ENCODE measurements around the gene TMEM150B. TPM values are rescaled to one million over a fixed set of nuclear protein-coding genes. Genes with fewer than 3 reads are reported as not detected.
"Not testable (repeated sequence)": the region's sequence is repeated elsewhere in the genome, so short reads cannot be mapped to it uniquely, and the experiment has no call there.

Gene TMEM150B
- total RNA-seq, 1 donor from 2014 or later, result not detected

DNA sequence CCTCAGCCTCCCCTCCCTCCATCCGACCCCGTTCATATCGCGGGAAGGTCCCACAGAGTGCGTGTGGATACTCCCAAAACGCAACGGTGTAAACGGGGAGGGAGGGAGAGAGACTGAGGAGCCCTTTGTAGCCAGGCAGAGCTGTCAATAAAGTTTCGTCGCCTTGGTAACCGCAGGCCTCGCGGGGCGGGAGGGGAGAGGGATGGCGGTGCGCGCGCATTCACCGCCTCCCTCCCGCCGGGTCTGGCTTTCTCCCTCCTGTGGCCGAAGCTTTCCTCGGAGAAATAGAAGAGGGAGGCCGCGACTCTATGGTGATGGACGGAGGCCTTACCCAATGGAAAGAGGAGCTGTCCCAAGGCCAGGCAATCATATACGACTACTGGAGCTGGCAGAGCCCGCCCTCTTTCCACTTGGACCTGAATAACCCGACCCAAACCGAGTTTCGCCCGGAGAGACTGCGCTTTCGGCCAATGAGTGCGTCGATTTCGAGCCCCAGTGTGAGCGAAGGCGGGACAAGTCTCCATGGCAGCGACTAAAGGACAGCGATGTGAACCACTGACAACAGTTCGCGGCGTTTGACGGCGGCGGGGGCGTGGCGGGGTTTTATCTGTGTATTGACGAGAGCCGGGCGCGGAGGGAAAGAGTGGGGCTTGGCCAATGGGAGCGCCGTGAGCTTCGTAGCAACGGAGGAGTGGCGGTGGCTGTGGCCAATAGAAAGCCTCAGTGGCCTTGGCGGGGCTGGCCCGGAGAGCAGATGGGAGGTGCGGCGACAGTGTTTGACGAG, 14.2 kb upstream of the TMEM150B start, which contains the start of gene KMT5C:
TSS of gene KMT5C (plus strand) at position 772 of the 784 bp plus-strand sequence. CDS start 2,061 bp downstream, outside the sequence.
- DNase-seq, result peak; percentile 100

DNA sequence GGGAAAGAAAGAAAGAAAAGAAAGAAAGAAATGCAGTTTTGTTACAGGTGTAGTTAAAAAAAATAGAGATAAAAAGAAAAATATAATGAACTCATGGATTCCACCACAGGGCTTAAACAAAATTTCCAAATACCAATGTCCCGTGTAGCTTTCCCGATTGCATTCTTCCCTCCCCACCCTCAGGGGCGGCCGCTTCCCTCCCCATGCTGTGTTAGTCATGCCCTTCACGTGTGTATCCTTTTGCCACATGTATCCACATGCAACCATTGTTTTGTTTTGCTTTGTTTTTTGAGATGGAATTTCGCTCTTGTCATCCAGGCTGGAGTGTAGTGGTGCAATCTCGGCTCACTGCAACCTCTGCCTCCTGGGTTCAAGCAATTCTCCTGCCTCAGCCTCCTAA, 11.0 kb upstream of the TMEM150B start:
- DNase-seq, result no peak

DNA sequence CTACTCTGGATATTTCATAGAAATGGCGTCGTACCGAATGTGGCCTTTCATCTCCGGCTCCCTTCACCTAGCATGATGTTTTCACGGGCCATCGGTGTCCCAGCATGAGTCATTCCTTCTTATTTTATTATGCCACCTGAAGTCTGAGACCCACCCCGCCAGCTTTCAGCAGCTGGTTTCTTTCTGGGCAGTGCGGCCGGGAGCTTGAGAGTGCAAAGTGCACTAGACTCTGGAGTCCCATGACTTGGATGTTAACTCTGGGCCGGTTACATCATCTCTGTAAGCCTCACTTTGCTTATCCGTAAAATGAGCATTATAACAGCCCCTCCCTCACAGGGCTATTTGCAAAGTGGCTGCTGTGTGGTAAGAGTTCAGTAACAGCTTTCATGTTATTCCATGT, 8.7 kb upstream of the TMEM150B start:
- DNase-seq, result no peak

DNA sequence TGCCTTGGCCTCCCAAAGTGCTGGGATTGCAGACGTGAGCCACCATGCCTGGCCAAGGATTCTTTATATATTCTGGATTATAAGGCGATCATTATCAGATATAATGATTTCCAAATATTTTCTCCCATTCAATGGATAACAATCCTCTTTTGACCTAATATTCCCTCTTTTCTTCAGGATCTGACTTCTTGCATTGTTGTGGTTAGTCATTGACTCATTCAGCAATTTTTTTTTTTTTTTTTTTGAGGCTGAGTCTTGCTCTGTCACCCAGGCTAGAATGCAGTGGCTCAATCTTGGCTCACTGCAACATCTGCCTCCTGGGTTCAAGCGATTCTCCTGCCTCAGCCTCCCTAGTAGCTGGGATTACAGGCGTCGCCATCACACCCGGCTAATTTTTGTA, 4.7 kb upstream of the TMEM150B start:
- not testable (repeated sequence) for DNase-seq

DNA sequence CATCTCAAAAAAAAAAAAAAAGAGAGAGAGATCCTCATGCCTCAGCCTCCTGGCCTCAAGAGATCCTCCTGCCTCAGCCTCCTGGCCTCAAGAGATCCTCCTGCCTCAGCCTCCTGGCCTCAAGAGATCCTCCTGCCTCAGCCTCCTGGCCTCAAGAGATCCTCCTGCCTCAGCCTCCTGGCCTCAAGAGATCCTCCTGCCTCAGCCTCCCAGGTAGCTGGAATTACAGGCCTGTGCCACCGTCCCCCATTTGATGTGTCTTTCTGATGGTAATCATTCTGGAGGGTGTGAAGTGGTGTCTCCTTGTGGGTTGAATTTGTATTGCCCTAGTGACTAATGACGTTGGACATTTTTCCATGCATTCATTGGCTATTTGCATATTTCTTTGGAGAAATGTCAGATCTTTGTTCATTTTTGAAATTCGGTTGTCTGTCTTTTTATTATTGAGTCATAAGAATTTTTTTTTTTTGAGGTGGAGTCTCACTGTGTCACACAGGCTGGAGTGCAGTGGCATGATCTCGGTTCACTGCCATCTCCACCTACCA, 3.7 kb upstream of the TMEM150B start:
- not testable (repeated sequence) for DNase-seq

DNA sequence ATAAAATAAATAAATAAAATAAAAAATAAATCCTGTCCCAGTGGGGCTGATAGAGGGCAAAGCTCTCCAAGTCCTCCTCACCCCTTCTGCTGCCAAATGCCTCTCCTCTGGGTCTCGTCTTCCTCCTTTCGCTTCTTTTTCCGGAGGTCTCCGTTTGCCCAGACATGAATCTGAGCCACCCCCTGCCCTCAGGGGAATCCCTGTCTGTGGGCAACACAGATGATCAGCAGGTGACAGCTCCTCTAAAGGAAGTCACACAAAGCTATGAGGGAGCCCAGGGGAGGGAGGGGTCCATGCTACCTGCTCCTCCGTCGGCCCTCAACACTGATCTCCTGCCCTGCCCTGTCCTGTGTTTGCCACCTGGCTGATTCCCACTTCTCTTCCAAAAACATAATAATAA, 479 bp downstream of the TMEM150B start:
- DNase-seq, result no peak

DNA sequence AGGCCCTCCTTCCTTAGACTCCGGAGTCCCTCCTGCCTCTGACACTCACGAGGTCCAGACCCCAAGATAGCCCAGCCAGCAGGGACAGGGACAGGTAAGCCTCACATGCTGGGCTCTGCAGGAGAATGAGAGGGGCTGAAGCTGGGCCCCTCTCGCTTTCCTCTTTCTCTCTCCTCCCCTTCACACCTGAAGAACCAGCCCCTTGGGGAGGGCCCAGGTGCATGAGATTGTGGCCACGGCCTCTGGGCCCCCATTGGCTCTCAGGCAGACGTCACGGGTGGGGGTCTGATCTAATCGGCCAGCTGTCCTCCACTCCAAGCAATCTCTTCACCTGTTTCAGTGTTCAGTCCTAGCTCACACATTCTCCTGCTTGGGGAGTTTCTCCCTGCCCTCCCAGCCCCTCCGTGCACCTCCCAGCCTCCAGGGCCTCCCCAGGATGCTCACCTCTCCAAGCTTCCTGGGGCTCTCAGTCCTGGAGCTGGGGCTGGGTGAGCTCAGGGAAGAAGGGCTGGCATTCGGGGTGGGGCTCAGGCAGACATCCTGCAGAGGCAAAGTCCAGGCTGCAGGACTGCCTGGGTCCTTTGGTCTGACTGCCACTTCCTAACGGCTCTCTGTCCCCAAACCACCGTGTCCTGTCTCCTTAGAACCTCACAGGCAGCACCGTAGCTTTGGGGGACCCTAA, 2.8 kb downstream of the TMEM150B start:
- DNase-seq, result no peak

DNA sequence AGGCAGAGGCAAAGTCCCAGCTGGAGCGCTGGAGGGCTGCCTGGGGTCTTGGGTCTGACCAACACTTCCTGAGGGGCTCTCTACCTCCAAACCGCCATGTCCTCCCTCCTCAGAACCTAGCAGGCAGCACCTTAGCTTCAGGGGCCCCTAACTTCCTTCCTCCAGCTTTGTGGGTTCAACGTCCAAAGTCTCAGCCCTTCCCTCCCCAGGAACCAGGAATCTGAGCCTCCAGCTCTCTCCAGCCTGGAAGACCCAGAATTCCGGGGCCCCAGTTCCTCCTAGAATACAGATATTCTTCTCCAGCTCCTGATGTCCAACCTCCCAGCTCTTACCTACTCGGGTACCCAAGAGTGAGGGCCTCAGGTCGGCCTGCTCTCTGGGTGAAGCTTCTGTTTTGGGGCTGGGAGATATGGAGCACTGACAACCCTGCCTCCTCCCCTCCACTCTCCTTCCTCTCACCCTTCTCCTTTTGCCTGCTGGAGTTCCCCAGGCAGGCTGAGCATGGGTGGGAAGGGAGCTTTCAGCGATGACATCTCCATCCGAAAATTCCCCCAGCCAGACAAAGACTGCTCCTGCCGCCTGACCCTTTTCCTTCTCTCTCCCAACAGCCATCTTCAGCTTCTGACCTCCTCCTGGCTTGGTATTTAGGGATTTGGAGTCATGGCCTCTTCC, 3.5 kb downstream of the TMEM150B start:
- DNase-seq, result no peak

DNA sequence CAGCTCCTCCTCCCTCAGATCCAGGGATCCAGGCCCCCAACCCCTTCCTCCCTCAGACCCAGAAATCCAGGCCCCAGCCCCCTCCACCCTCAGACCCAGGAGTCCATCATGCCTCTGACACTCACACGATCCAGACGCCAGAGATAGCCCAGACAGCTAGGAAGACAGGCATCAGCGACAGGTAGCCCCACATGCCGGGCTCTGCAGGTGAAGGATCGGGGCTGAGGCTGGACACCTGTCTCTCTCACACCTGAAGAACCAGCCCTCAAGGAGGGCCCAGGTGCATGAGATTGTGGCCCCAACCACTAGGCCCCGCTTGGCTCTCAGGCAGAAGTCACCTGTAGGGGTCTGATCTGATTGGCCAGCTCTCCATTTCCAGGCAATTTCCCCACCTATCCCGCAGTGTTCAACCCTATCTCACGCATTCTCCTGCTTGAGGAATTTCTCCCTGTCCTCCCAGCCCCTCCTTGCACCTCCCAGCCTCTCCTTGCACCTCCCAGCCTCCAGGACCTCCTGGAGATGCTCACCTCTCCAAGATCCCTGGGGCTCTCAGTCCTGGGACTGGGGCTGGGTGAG, 4.2 kb downstream of the TMEM150B start:
- DNase-seq, result no peak

DNA sequence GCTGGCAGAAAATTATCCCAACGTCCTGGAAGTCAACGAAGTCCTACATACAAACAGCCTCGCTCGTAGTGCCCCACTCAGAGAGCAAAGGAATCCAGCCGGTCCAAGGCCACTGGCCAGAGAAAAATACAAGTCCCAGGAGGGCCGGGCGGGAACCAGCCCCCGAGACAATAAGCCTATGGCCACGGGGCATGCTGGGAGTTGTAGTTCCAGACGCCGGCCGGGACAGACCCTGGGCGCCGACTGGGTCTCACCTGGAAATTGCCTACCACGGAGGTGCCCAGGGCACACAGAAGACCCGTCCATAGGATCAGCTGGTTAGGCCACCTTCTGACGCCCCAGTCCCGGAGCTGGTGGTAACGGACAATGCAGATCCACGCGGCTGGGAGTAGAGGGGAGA, 5.4 kb downstream of the TMEM150B start:
- DNase-seq, result peak; percentile 80

DNA sequence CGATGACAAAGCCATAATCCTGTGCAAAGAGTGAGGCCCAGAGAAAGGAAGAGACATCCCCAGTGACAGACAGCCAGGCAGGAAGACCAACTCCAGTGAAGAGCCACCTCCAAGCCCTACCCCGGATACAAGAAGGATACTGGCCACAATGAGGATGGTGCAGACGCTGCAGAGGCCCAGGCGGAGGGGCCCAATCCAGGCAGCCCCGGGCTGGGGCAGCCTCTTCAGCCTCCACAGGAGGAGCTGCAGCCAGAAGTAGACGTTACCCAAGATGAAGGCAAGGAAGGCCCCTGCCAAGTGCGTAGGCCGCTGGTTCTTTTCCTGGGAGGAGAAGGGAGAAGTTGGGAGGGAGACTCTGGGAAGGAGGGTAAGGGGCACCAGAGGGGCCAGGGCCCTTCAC, 8.5 kb downstream of the TMEM150B start:
- no peak for DNase-seq

DNA sequence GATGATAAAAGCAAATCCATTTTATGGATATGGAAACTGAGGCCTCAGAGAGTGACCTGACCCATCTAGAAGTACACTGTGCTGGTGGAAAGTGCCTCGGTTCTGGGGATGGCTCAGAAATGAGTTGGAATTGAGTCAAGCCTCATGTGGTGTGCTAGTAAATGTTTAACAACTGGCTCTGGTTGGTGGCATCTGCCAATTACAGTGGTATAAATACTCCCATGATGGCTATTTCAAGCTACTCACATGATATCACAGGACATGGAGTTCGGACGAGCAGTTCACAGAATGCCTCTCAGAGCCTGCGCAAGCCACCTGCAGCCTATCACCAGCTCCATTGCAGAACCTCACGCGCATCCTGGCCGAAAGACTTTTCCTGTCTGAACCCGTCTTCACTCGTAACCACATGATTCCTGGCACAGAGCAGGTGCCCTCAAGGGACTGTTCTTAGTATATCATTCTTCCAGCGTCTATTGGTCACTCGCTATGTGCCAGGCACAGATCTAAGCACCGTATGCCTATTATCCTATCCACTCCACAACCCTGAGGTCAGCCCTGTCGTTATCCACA, 9.1 kb downstream of the TMEM150B start:
- no peak for DNase-seq

DNA sequence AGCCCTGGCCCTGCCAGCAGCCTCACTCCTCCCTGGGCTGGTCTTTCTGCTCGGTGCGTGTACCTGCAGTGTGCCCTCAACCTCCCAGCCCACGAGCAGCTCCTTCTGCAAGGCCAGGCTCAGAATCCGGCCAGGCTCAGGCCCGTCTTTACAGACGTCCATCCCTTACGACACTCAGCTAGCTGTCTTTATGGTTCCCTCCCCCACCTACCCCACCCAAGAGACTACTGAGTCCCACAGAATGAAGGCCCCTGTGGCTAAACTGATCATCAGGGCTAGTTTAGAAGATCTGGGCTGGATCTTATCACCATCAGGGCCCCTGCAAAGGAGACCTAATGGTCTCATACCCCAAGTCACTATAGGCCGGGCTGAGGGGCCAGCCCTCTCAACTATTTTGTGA, 10.7 kb downstream of the TMEM150B start:
- DNase-seq, result no peak

DNA sequence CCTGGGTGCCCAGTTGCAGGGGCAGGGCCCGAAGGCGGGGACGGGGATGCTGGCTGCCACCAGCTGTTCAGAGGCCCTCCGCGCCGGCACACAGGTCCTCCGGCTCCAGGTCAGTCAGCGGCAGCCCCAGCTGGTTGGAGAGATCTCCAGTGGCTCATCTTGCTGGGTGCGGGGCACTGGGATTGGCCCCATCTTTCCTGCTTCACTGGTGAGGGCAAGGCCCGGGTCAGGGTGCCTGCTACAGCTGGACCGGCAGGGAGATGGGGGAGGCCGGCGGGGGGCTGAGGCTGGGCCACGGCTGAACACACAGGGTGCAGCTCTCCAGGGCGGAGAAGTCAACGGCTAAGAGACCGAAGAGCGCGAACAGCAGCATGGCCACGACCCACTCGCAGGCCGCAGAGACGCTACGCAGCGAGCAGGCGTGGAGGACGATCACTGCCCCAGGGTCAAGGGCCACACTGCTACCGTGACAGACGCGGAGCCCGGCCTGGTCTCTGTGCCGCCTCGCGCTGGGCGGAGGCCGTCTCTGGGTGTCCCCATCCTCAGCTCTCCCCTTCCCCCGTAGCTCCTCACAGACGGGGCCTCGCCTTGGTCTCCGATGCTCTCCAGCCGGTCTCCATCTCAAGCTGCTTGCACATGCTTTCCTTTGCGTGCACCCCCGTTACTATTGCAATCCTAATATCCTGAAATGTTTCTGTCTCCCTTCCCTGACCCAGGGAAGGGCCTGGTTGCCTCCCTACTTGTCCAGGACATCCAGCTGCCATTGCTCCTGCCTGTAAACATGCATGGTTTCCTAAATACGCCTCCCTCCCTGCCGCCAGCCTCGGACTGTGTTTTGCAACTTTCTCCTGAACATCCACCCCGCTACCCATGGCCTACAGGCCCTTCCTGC, 12.3 kb downstream of the TMEM150B start:
- peak; percentile 37 for DNase-seq

DNA sequence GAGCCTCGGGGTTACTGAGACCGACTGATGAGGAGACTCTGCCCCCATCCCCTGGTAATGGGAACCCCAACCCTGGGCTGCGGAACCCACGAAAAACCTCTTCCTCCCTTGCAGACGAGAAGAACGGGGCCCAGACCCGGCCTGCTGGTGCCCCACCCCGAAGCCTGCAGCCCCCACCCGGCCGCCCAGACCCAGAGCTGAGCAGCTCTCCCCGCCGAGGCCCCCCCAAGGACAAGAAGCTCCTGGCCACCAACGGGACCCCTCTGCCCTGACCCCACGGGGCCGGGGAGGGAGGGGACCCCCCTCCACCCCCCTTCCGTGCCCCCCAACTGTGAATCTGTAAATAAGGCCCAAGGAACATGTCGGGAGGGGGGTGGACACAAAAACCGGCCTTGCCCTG, 13.3 kb downstream of the TMEM150B start:
- no peak for DNase-seq

DNA sequence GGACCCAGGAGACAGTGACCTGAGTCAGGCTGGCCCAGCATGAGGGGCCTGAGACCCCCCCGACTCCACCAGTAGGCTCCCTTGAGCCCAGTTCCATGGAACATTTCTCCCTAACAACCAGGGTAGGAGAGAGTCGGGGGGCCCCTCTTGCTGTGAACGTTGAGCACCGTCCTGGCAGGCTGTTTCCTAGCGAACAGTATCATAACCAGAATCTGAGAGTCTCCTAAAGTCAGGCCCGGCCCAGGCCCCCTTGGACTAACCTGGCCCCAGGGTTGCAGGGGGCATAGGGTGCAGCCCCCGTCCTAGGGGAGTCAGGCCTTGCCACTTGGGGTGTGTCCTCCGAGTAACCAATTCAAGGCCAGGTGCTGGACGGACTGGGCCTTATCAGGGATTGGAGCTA, 13.7 kb downstream of the TMEM150B start:
- DNase-seq, result no peak

DNA sequence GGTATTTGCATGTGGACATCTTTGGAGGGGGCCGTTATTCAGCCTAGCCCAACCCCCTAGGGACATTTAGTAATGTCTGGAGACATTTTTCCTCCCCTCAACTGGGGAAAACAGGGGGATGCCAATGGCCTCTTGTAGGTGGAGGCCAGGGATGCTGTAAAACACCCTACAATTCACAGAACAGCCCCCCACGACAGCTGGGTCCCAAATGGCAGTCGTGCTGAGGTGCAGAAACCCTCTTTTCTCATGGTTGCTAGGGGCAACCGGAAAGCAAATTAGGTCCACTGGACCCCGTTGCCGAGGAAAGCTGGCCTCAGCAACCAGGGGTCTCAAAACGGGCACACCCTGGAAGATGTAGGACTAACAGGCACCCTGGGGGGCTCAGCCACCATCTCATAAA, 14.6 kb downstream of the TMEM150B start:
- DNase-seq, result no peak

DNA sequence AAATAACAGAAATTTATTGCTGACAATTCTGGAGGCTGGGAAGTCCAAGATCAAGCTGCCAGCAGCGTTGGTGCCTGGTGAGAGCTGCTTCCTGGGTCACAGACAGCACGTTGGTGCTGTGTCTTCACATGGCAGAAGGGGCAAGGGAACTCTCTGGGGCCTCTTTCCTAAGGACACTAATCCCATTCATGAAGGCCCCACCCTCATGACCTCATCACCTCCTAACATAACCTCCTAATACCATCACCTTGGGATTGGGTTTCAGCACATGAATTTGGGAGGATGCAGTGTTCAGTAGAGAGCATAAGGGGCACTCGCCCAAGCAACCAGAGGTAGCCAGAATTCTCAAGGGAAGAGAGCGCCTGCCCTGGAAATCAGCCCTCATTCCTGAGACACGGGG, 15.7 kb downstream of the TMEM150B start:
- DNase-seq, result no peak

DNA sequence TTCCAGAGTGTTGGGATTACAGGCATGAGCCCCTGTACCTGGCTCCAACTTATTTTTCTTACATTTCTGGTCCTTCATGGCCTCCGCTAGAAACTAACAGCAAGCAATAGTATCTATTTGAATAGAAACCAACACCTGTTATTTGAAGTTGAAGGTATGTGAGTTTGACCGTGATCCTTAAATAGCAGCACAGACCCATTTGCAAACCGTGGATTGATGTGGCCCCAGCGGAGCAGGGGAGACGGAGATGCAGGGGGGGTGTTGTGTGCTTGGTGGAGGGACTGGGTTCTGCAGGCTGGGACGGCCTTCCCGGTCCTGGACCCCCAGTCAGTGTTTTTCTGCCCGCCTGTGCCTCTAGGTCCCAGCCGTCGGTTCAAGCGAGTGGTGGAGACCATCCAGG, 16.9 kb downstream of the TMEM150B start:
- DNase-seq, result no peak

DNA sequence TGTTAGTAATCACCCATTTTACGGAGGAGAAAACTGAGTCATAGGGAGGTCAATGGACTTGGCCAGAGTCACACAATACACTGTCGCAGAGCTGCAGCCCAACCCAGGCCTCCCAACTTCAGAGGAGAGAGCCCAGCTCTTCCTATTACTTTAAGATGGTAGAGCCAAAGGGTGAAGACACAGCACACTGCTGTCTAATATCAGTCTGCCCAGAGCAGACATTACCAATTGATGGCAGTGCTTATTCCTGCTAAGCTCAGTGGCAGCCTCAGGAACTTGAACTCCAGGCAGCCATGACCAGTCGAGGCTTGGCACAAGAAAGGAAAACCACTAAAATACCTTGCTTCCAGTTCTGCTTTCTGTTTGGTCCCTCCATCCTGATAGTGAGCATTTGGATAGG, 18.4 kb downstream of the TMEM150B start:
- no peak for DNase-seq

DNA sequence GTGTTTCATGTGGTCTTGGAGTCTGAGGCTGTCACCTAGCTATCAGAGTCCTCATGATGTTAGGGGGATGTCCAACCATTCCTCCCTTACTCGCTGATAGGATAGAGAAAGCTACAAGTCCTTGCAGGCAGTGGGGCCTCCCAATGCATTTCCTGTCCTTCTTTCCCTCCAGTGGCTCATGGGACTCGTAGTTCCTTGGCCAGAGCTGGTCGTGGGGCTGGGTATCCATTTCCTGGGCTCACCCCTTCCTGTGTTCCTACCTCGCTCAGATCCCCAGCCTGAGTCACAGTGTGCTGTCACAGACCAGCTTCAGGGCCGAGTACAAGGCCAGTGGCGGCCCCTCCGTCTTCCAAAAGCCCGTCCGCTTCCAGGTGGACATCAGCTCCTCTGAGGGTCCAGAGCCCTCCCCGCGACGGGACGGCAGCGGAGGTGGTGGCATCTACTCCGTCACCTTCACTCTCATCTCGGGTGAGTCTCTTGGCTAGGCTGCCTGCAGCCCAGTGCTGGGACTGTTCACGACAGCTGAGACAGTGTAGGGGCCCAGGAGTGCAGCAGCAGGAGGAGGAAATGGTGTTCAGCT, 19.1 kb downstream of the TMEM150B start:
- no peak for DNase-seq
